Left kidney (tissue), 2 donors: Measurements from ENCODE around the gene GDPD4. TPM values are rescaled to one million over a fixed set of nuclear protein-coding genes. Genes with fewer than 3 reads are reported as not detected.

Experiments used
- DNase-seq: peaks from one replicate; pipeline ENCODE4 v3.0.0-alpha.2; 2013
- polyA plus RNA-seq: library from polyadenylated mRNA; unstranded; fragments of 120-200 nt; gene quantifications from one replicate; pipeline ENCODE4 v1.2.1, GENCODE V29; 2013; ENCODE audit not compliant: insufficient read length

Gene GDPD4
- polyA plus RNA-seq, 1 donor: 0.17 TPM

GRCh38 chr11:77204754-77205466 lies 96.6 kb downstream of the GDPD4 start:
- no peak for DNase-seq

- DNase-seq: no peak
Measured at GRCh38 chr11:77203901-77204753, 97.4 kb downstream of the GDPD4 start.

GRCh38 chr11:77202941-77203900 lies 98.3 kb downstream of the GDPD4 start:
- DNase-seq: no peak

GRCh38 chr11:77201991-77202841 lies 99.3 kb downstream of the GDPD4 start:
- no peak for DNase-seq

GRCh38 chr11:77201370-77201769 lies 100.1 kb downstream of the GDPD4 start:
- DNase-seq: no peak

- DNase-seq: no peak
Measured at GRCh38 chr11:77200351-77201268, 100.9 kb downstream of the GDPD4 start.

- no peak for DNase-seq
Measured at GRCh38 chr11:77199137-77199745, 102.2 kb downstream of the GDPD4 start.

- DNase-seq: no peak
Measured at GRCh38 chr11:77198440-77198849, 103.0 kb downstream of the GDPD4 start.

- DNase-seq: no peak
Measured at GRCh38 chr11:77197626-77198320, 103.7 kb downstream of the GDPD4 start.

GRCh38 chr11:77196961-77197360 lies 104.5 kb downstream of the GDPD4 start:
- DNase-seq: no peak

GRCh38 chr11:77195071-77195755 lies 106.3 kb downstream of the GDPD4 start:
- DNase-seq: no peak

- no peak for DNase-seq
Measured at GRCh38 chr11:77193911-77194830, 107.3 kb downstream of the GDPD4 start.

GRCh38 chr11:77193167-77193566 lies 108.3 kb downstream of the GDPD4 start:
- no peak for DNase-seq

GRCh38 chr11:77191823-77192495 lies 109.5 kb downstream of the GDPD4 start:
- peak; percentile 86 for DNase-seq

GRCh38 chr11:77191429-77191822 lies 110.1 kb downstream of the GDPD4 start:
- no peak for DNase-seq

GRCh38 chr11:77190331-77191075 lies 111.0 kb downstream of the GDPD4 start:
- no peak for DNase-seq
